ENCODE data around the gene PPM1E. TPM values are rescaled to one million over a fixed set of nuclear protein-coding genes. Genes with fewer than 3 reads are reported as not detected.
"Not testable (repeated sequence)": the region's sequence is repeated elsewhere in the genome, so short reads cannot be mapped to it uniquely, and the experiment has no call there.

PPM1E gene
- total and polyA plus RNA-seq, 2 of the 8 experiments (the other 6 are each of a cell fraction or from before 2014, with no cell fraction given), result 5.0 to 10.4 TPM

GRCh38 chr17:58764373-58764772 is 8.7 kb downstream of the PPM1E start:
- Histone ChIP-seq H3K56ac (replicated peaks; ENCODE audit: insufficient read length, low read depth, low read length) (no peak overlapping the region), H3K4me1 (replicated peaks in 1 of 4; ENCODE audit: control insufficient read depth in 3 of 4, insufficient read depth in 4 of 4, low read length in 3 of 4) (no peaks in the 10 kb centered on the region), H2BK12ac (ENCODE audit: low read depth, low read length) (no peak overlapping the region), H4K91ac (replicated peaks; ENCODE audit: insufficient read length, low read length) (no peak overlapping the region), H3K9ac (replicated peaks in 1 of 4; ENCODE audit: extremely low read depth in 1 of 4, low read depth in 3 of 4, low read length in 3 of 4) (no peak overlapping the region), H3K79me2 (ENCODE audit: control insufficient read depth in 1 of 2, insufficient read depth in 2 of 2, low read length in 2 of 2) (peaks cover 0 to 3% of the 10 kb centered on the region in 2 experiments; a peak in 1 of 4 replicates), H3K23ac (ENCODE audit: insufficient read length) (no peak overlapping the region), H4K20me1 (replicated peaks in 1 of 2; ENCODE audit: control insufficient read depth in 1 of 2, insufficient read depth in 2 of 2, low read length in 2 of 2) (no peaks in the 10 kb centered on the region), H2AFZ (ENCODE audit: low read length) (no peak overlapping the region), H2BK20ac (ENCODE audit: low read length) (no peak overlapping the region), H3K27ac (ENCODE audit: low read depth, low read length) (no peak overlapping the region), H2BK5ac (ENCODE audit: low read depth, low read length) (no peak overlapping the region), H2BK15ac (ENCODE audit: low read length) (no peak overlapping the region), H3K18ac (ENCODE audit: extremely low read depth, low read length) (no peak overlapping the region), H3K36me3 (ENCODE audit: control insufficient read depth in 2 of 4, insufficient read depth in 4 of 4, low read length in 3 of 4) (no peaks in the 10 kb centered on the region), H4K5ac (ENCODE audit: insufficient read length, low read depth, low read length) (no peak overlapping the region), H3K4me3 (ENCODE audit: extremely low read depth in 1 of 4, insufficient read depth in 2 of 4, low read depth in 3 of 4, low read length in 4 of 4) (no peak overlapping the region), H3K79me1 (ENCODE audit: low read depth, low read length) (no peaks in the 10 kb centered on the region), H3K4ac (replicated peaks; ENCODE audit: insufficient read length, low read depth, low read length) (no peak overlapping the region), H3K4me2 (ENCODE audit: insufficient read depth in 1 of 2, low read depth in 2 of 2, low read length in 2 of 2) (no peak overlapping the region), H3K23me2 (ENCODE audit: low read depth, low read length) (no peaks in the 10 kb centered on the region), H3K14ac (ENCODE audit: insufficient read length) (no peak overlapping the region), H2AK5ac (ENCODE audit: low read depth, low read length) (no peak overlapping the region), H4K8ac (ENCODE audit: extremely low read depth, insufficient read depth, low read length) (no peak overlapping the region; the same call in 1 of the 2 replicates), H3K27me3 (replicated peaks in 1 of 4; ENCODE audit: control insufficient read depth in 3 of 4, extremely low read depth in 1 of 4, insufficient read depth in 3 of 4, low read length in 3 of 4) (no peaks in the 10 kb centered on the region), H2BK120ac (replicated peaks; ENCODE audit: low read depth, low read length) (no peak overlapping the region), H3K9me3 (ENCODE audit: insufficient read depth in 2 of 2, low read depth in 1 of 2, low read length in 1 of 2) (no peaks in the 10 kb centered on the region)
- POLR2A ChIA-PET (ENCODE audit: partially characterized antibody), result no interaction called here
- WGBS, 2 experiments (ENCODE audit: extremely low coverage in 1 of 2, insufficient coverage in 1 of 2, insufficient read length in 1 of 2, insufficient replicate concordance in 2 of 2, low coverage in 1 of 2, low lambda C conversion rate in 2 of 2, missing lambda C conversion rate in 1 of 2), result 80% methylated on average over 5 of the region's 5 CpGs; no CpG with 5 or more reads in 1 of the 2 experiments
- CTCF ChIA-PET (ENCODE audit: partially characterized antibody), result no interaction called here
- DNase-seq (ENCODE audit: low read depth in 1 of 2, low spot score in 2 of 2), result no peak
- FAIRE-seq, result no peak
- TF ChIP-seq RXRA (IDR thresholded peaks at IDR 0.05; ENCODE audit: insufficient read depth, low read depth, low read length), result no peak

GRCh38 chr17:58778482-58778881 is 22.8 kb downstream of the PPM1E start:
- H2BK15ac ChIP-seq (ENCODE audit: low read length); H3K9me3 ChIP-seq (ENCODE audit: insufficient read depth in 2 of 2, low read depth in 1 of 2, low read length in 1 of 2); DNase-seq (ENCODE audit: low read depth in 1 of 2, low spot score in 2 of 2); H3K4me2 ChIP-seq (ENCODE audit: insufficient read depth in 1 of 2, low read depth in 2 of 2, low read length in 2 of 2); H3K18ac ChIP-seq (ENCODE audit: extremely low read depth, low read length); H2AK5ac ChIP-seq (ENCODE audit: low read depth, low read length); H3K23ac ChIP-seq (ENCODE audit: insufficient read length); H4K5ac ChIP-seq (ENCODE audit: insufficient read length, low read depth, low read length); H3K56ac ChIP-seq (replicated peaks; ENCODE audit: insufficient read length, low read depth, low read length); H3K4ac ChIP-seq (replicated peaks; ENCODE audit: insufficient read length, low read depth, low read length); H3K4me1 ChIP-seq (replicated peaks in 1 of 4; ENCODE audit: control insufficient read depth in 3 of 4, insufficient read depth in 4 of 4, low read length in 3 of 4); H3K79me1 ChIP-seq (ENCODE audit: low read depth, low read length); H3K27me3 ChIP-seq (replicated peaks in 1 of 4; ENCODE audit: control insufficient read depth in 3 of 4, extremely low read depth in 1 of 4, insufficient read depth in 3 of 4, low read length in 3 of 4); H3K23me2 ChIP-seq (ENCODE audit: low read depth, low read length); H4K20me1 ChIP-seq (replicated peaks in 1 of 2; ENCODE audit: control insufficient read depth in 1 of 2, insufficient read depth in 2 of 2, low read length in 2 of 2); POLR2A ChIA-PET (ENCODE audit: partially characterized antibody); H2BK20ac ChIP-seq (ENCODE audit: low read length); H3K14ac ChIP-seq (ENCODE audit: insufficient read length); H2BK12ac ChIP-seq (ENCODE audit: low read depth, low read length); FAIRE-seq; H4K91ac ChIP-seq (replicated peaks; ENCODE audit: insufficient read length, low read length); H3K36me3 ChIP-seq (ENCODE audit: control insufficient read depth in 2 of 4, insufficient read depth in 4 of 4, low read length in 3 of 4); H2BK120ac ChIP-seq (replicated peaks; ENCODE audit: low read depth, low read length); H3K4me3 ChIP-seq (ENCODE audit: extremely low read depth in 1 of 4, insufficient read depth in 2 of 4, low read depth in 3 of 4, low read length in 4 of 4); H4K8ac ChIP-seq (ENCODE audit: extremely low read depth, insufficient read depth, low read length); H3K27ac ChIP-seq (ENCODE audit: low read depth, low read length); H3K79me2 ChIP-seq (ENCODE audit: control insufficient read depth in 1 of 2, insufficient read depth in 2 of 2, low read length in 2 of 2); H2AFZ ChIP-seq (ENCODE audit: low read length); H2BK5ac ChIP-seq (ENCODE audit: low read depth, low read length); H3K9ac ChIP-seq (replicated peaks in 1 of 4; ENCODE audit: extremely low read depth in 1 of 4, low read depth in 3 of 4, low read length in 3 of 4): not testable (repeated sequence)
- CTCF ChIA-PET (ENCODE audit: partially characterized antibody), result interaction anchor here (0.6 to 0.7 kb wide), 2 partner anchors 35 to 48 kb away, joined by 3 read pairs; no protein-coding TSS in a partner anchor
- WGBS, 2 experiments (ENCODE audit: extremely low coverage in 1 of 2, insufficient coverage in 1 of 2, insufficient read length in 1 of 2, insufficient replicate concordance in 2 of 2, low coverage in 1 of 2, low lambda C conversion rate in 2 of 2, missing lambda C conversion rate in 1 of 2), result 86% methylated on average over 5 of the region's 5 CpGs; no CpG with 5 or more reads in 1 of the 2 experiments

All from H1 (cell line).